GM21515 (cell line): ENCODE data around the gene RAB11FIP3.

Source experiments
- ATAC-seq: cut with Tn5 transposase; IDR thresholded peaks from one replicate; pipeline ENCODE4 v1.9.1; 2021; ENCODE audit not compliant: unreplicated experiment

Gene RAB11FIP3

GRCh38 chr16:424033-424622 lies 1.3 kb upstream of the RAB11FIP3 start:
- ATAC-seq = no peak

GRCh38 chr16:424623-425081 lies 797 bp upstream of the RAB11FIP3 start:
- ATAC-seq = no peak

GRCh38 chr16:425740-426114 lies 278 bp downstream of the RAB11FIP3 start:
- peak; percentile 35 for ATAC-seq

DNA sequence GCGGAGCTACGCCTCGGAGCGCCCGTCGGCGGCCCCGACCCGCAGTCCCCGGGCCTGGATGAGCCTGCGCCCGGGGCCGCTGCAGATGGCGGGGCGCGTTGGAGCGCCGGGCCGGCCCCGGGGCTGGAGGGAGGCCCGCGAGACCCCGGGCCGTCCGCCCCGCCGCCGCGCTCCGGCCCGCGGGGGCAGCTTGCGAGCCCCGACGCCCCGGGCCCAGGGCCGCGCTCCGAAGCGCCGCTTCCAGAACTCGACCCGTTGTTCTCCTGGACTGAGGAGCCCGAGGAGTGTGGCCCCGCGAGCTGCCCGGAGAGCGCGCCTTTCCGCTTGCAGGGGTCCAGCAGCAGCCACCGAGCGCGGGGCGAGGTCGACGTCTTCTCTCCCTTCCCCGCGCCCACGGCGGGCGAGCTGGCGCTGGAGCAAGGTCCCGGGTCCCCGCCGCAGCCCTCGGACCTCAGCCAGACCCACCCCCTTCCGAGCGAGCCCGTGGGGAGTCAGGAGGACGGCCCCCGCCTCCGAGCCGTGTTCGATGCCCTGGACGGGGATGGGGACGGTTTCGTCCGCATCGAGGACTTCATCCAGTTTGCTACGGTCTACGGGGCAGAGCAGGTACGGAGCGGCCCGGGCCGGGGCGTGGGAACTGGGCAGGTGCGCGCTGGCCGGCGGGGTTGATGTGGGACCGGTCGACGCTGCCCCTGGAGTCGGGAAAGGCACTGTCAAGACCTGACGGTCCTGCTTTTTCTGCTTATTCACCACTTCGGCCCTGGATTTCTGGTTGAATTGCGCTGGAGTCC lies 861 bp downstream of the RAB11FIP3 start:
- peak; percentile 22 for ATAC-seq

GRCh38 chr16:426906-427249 lies 1.4 kb downstream of the RAB11FIP3 start:
- no peak for ATAC-seq

GRCh38 chr16:427250-427649 lies 1.8 kb downstream of the RAB11FIP3 start:
- ATAC-seq = no peak

- ATAC-seq = no peak
Measured at GRCh38 chr16:430904-431303, 5.5 kb downstream of the RAB11FIP3 start.

DNA sequence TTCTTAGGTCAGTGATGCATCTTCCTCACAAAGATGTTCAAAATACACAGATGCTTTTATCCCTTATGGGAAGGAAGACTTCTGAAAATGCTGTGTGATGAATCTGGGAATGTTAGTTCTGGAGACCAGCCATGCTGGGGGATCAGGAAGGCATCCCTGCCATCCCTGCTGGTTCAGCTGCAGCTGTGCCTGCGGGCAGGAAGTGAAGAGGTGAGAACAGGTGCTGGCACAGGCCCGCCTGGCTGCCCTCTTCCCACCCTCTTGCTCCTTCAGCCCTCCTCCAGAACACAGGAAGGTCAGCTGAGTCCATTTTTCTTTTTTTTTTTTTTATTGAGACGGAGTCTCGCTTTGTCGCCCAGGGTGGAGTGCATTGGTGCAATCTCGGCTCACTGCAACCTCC lies 15.2 kb downstream of the RAB11FIP3 start:
- ATAC-seq = no peak

GRCh38 chr16:441447-441846 lies 16.0 kb downstream of the RAB11FIP3 start:
- no peak for ATAC-seq

DNA sequence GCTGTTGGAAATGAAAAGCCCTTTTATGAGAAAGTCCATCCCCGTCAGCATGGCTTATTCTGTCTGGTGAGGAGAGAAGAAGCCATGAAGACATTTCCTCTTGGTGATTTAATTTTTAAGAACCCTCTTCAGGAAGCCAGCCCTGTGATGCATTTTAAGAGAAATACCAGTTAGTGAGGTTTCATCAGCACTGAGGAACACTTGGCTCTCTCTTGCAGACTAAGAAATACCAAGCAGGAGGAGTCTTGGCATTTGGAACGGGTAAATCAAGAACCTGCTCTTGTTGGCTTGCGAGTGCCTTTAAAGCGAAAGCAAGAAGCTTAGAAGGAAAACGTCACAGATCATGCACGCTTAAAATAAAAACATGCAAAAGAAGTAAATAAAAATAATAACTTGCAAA lies 17.5 kb downstream of the RAB11FIP3 start:
- no peak for ATAC-seq

- ATAC-seq = no peak
Measured at GRCh38 chr16:444027-444426, 18.6 kb downstream of the RAB11FIP3 start.

GRCh38 chr16:445566-445965 lies 20.1 kb downstream of the RAB11FIP3 start:
- ATAC-seq = no peak

DNA sequence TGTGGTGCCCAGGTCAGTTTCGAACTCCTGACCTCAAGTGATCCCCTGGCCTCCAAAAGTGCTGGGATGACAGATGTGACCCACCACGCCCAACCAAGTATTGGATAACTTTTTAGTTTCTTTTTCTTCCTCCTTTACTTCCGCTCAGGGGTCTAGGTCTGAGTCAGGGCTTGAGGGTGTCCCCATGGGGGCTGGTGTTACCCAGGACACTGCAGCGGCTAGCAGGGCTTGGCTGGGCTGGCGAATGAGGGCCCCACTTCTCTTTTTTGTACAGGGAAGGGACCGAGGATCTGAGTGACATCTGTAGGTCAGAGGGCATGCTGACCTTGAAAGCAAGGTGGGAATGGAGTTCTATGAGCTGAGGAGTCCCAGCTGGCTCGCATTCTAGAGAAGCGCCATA lies 24.9 kb downstream of the RAB11FIP3 start:
- no peak for ATAC-seq

DNA sequence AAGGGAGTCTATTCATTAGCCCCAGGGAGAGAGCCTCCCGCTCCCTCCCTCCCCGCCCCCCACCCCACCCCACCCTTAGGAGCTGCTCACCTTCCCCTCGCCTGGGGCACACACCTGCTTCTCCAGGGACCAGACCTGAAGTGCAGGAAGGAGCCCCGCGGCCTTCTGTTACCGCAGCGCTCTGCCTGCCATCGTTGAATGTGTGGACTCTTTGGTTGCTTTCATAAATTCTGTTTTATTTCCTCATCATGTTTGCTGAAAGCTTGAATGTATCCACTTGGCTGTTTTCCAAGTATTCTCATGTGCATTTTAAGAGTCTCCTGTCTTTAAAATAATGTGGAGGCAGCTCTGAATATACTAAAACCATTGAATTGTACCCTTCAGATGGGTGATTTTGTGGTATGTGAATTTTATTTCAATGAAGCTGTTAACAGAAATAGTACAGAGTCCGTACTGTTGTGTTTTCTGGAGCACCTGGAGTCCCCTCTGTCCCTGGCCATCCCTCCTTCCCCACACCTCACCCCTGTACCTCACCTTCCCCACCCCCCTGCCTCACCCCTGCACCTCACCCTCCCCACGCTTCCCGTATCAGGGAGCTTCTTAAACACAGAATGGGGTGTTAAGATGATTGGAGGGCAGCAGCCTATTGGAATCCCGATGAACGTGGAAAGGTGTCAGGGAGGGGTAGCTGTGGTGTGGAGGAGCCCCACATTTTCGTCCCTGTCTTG lies 25.5 kb downstream of the RAB11FIP3 start:
- no peak for ATAC-seq

DNA sequence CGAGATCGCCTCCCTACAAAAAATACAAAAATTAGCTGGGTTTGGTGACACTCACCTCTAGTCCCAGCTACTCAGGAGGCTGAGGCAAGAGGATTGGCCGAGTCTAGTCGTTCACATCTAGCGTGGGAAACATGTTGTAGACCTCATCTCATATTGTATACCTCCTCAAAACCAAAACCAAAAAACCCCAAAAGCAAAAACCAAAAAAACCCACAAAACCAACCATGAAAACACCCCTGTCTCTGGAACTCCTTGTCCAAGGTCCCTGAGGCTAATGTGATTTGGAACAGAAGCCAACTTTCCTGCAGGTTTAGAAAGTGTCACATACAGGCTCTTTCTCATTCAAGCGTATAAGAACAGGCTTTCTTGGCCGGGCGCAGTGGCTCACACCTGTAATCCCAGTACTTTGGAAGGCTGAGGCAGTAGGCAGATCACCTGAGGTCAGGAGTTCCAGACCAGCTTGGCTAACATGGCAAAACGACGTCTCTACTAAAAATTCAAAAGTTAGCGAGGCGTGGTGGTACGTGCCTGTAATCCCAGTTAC lies 29.0 kb downstream of the RAB11FIP3 start:
- no peak for ATAC-seq

- ATAC-seq = no peak
Measured at GRCh38 chr16:455453-455852, 30.0 kb downstream of the RAB11FIP3 start.

GRCh38 chr16:456891-457483 lies 31.5 kb downstream of the RAB11FIP3 start:
- ATAC-seq = no peak

DNA sequence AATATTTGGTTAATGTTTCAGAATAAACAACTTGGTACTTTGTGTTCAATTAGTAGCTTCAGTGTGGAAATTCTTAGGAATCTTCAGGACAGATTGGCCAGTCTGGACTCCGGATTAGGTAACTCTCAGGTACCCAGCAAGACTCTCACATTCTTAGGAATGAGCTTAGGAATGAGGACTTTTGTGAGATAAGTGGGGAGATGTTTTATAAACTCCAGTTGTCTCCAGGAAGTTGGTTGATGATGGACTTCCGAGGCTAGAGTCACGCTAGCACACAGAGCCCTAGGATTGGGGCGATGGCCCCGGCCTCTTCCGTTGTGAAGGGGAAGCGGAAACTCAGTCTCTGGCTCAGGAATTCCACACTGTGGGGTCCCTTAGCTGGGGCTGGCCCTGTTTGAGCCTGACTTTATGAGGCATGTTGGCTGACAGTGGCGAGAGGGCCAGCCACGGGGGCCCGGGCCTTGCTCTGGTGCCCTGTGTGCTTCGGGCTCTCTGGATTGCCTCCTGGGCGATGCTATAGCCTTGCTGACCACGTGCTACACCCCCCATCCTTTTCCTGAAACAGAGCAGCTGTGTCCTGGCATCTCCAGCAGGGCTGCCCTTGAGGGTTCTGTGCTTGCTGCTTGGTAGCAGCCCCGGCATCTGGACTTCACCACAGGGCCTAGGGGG lies 32.4 kb downstream of the RAB11FIP3 start:
- ATAC-seq = no peak

GRCh38 chr16:459761-460160 lies 34.3 kb downstream of the RAB11FIP3 start:
- ATAC-seq = no peak

DNA sequence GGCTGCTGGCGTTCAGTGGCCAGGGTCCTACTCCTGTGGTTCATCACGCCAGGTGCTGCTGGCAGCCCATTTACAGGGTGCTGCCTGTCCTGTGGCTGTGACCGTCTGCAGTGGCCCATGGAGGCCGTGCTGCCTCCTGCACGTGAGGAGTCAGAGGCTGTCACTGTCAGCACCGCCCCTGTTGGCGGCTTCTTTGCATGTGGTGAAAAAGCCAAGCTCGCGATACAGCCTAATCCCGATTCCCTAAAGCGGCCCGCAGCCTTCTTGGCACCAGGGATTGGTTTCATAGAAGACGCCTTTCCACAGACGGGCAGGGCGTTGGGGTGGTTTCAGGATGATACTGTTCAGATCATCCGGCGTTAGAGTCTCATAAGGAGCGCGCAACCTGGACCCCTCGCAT lies 35.3 kb downstream of the RAB11FIP3 start:
- no peak for ATAC-seq

GRCh38 chr16:463071-463470 lies 37.6 kb downstream of the RAB11FIP3 start:
- ATAC-seq = no peak
